T-helper 2 cell treated with Interferon-gamma antibody and Interleukin-4, amounts not matched to agents 100 ng/mL and 5 ng/mL, for 36 hours (primary cell): Measurements from ENCODE around the gene TBCC. TPM values are rescaled to one million over a fixed set of nuclear protein-coding genes. Genes with fewer than 3 reads are reported as not detected.

ENCODE experiments used
- intact Hi-C: fragments of 100-400 bp; cut with micrococcal nuclease; formaldehyde crosslinking; loops from one replicate; pipeline ENCODE4 v1.15.1; 2023
- total RNA-seq: library from RNA; stranded (reverse); gene quantifications from 2 replicates; pipeline ENCODE4 v1.2.3, GENCODE V29; 2022

TBCC gene
- total RNA-seq = 28.7 and 29.0 TPM in 2 replicates

GRCh38 chr6:42745640-42746462 lies at the start of gene TBCC:
Gene TBCC, minus strand, starts transcription at chr6:42746103. Its CDS starts 30 bp downstream, at chr6:42746073.
- intact Hi-C loops = loop anchor here (1.0 to 5.0 kb wide), 12 partner anchors 20 to 529 kb away; partner anchors contain the start of genes BICRAL, CNPY3, MEA1 and MRPS10

GRCh38 chr6:42795651-42796050 lies 49.7 kb upstream of the TBCC start:
- intact Hi-C loops = no loop called here

- intact Hi-C loops = no loop called here
Measured at GRCh38 chr6:42791706-42792320, 45.9 kb upstream of the TBCC start.

GRCh38 chr6:42790549-42791181 lies 44.8 kb upstream of the TBCC start:
- intact Hi-C loops = no loop called here

GRCh38 chr6:42788671-42789070 lies 42.8 kb upstream of the TBCC start:
- intact Hi-C loops = no loop called here

- intact Hi-C loops = no loop called here
Measured at GRCh38 chr6:42787063-42787472, 41.2 kb upstream of the TBCC start.

- intact Hi-C loops = no loop called here
Measured at GRCh38 chr6:42786525-42786985, 40.7 kb upstream of the TBCC start.

- intact Hi-C loops = loop anchor here (1.0 to 5.0 kb wide), 2 partner anchors 58 to 94 kb away; partner anchors contain the start of gene RPL7L1
Measured at GRCh38 chr6:42784717-42785498, 39.0 kb upstream of the TBCC start.

GRCh38 chr6:42783876-42784642 lies 38.2 kb upstream of the TBCC start:
- intact Hi-C loops = loop anchor here (1.0 to 5.0 kb wide), 2 partner anchors 57 to 95 kb away; partner anchors contain the start of gene RPL7L1

GRCh38 chr6:42783177-42783875 lies 37.4 kb upstream of the TBCC start:
- intact Hi-C loops = loop anchor here (5.0 kb wide), 1 partner anchor 56 kb away; no protein-coding TSS in a partner anchor

GRCh38 chr6:42782689-42783176 lies 36.8 kb upstream of the TBCC start:
- intact Hi-C loops = loop anchor here (1.0 to 5.0 kb wide), 3 partner anchors 11 to 55 kb away; partner anchors contain the start of gene TBCC

- intact Hi-C loops = loop anchor here (1.0 to 5.0 kb wide), 3 partner anchors 11 to 55 kb away; partner anchors contain the start of gene TBCC
Measured at GRCh38 chr6:42781796-42782688, 36.1 kb upstream of the TBCC start, which contains the start of gene BICRAL. Gene BICRAL, plus strand, starts transcription at chr6:42782052. Its CDS starts 39,971 bp downstream, at chr6:42822023.

- intact Hi-C loops = loop anchor here (5.0 kb wide), 1 partner anchor 54 kb away; no protein-coding TSS in a partner anchor
Measured at GRCh38 chr6:42781546-42781795, 35.6 kb upstream of the TBCC start.

GRCh38 chr6:42779521-42779920 lies 33.6 kb upstream of the TBCC start:
- intact Hi-C loops = loop anchor here (10.0 kb wide), 2 partner anchors 215 to 1705 kb away; partner anchors contain the start of genes NFYA, OARD1 and UBR2

- intact Hi-C loops = loop anchor here (10.0 kb wide), 2 partner anchors 213 to 1703 kb away; partner anchors contain the start of genes NFYA, OARD1 and UBR2
Measured at GRCh38 chr6:42778122-42778521, 32.2 kb upstream of the TBCC start.

GRCh38 chr6:42777126-42777822 lies 31.4 kb upstream of the TBCC start:
- intact Hi-C loops = loop anchor here (10.0 kb wide), 2 partner anchors 212 to 1702 kb away; partner anchors contain the start of genes NFYA, OARD1 and UBR2

GRCh38 chr6:42774821-42775487 lies 29.1 kb upstream of the TBCC start:
- intact Hi-C loops = loop anchor here (5.0 to 10.0 kb wide), 3 partner anchors 210 to 1700 kb away; partner anchors contain the start of genes NFYA, OARD1, SRF and UBR2
